Fibroblast of gingiva (primary cell): Measurements from ENCODE around the gene KIAA0513.
A peak's percentile ranks its signal among the peaks of the same experiment; 100 is the strongest.

Experiments used
- DNase-seq: peaks from one replicate; pipeline ENCODE4 v3.0.0-alpha.2; 2011; ENCODE audit warnings: low read depth

KIAA0513 gene

DNA sequence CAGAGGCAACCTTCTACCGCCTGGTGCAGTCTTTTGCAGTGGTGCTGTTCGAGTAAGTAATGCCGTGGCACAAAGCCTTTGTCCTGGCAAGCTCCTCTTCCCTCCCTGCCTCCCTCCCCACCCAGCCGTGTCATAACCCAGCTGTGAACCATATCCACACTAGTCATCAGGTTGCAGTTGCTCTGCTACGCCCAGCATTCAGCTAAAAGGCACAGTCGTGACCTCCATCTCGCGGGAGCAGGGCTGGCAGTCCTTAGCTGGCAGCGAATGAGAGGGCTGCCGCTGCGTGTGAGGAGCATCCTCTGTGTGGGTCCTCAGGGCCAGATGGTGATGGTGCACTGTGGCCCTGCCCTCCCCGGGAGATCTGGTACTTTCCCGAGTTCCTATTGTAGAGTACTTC is 45.4 kb downstream of the KIAA0513 start:
- peak; percentile 82 for DNase-seq

GRCh38 chr16:85074225-85074914 is 46.8 kb downstream of the KIAA0513 start:
- DNase-seq = no peak

DNA sequence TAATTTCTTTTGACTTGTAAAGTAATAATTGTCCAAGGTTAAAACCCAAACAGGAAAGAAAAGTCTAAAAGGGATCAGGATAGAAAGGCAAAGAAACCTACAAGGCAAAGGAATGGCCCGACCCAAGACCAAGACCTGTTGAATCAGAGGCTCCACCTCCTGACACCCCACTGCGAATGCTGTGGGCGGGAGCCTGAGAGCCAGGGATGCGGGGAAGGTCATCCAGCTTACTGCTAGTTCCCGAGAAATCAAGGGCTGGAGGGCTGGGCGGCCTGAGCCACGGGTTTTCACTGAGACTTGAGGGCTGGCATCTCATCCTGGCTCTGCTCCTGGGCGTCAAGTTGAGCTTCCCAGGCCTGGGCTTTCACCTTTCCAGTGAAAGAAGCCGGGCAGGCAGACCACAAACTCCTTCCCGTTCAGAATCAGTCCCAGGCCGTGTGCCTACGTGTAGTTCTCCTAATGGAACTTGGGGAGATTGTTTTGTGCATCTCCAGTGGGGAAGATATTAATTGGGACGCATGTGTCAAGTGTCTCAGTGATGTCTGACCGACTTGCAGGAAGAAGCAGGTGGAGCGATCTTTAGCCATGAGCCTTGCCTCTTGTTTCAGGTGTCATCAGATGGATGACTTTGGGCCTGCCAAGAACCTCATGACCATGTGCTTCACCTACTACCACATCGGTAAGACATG is 47.8 kb downstream of the KIAA0513 start:
- no peak for DNase-seq

GRCh38 chr16:85077039-85077438 is 49.4 kb downstream of the KIAA0513 start:
- DNase-seq = no peak

DNA sequence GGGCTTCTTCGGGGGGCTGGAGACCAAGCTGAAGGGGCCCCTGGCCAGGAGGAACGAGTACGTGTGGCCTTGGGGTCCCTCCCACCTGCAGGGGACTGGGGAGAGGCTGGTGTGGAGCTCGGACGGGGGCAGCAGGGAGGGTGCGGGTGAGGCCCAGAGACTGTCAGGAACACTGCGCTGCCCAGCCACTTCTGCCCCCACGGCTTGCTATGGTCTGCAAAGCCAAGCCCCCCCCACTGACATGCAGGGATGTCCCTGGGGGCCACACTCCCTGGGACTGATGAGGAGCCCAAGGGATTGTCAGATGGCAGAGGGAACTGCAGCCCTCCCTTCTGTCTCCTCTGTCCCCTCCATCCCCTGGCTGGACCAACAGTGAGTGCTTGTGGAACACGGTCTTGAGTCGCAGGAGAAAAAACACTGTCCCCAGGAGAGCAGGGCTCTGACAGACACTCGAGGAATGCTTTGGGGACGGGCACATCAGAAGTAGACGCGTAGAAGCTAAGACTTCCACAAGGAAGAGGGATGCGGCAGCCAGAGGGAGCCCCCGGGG is 50.1 kb downstream of the KIAA0513 start:
- DNase-seq = no peak

- DNase-seq = no peak
Measured at GRCh38 chr16:85078226-85078625, 50.6 kb downstream of the KIAA0513 start.

DNA sequence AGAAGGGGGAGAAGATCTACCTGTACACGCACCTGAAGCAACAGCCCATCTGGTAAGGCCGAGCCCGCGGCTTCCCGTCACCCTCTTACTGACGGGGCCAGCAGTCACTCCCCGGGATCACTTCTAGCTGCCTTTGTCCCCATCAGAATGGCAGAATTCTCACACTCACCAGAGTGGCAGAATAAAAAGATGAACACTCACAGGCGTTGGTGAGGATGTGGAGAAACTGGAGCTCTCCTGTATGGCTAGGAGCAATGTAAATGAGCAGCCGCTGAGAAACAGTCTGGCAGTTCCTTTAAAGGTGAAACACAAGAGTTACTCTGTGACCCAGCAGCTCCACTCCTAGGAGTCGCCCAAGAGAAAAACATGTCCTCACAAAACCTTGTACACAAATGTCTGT is 51.4 kb downstream of the KIAA0513 start:
- DNase-seq = no peak

DNA sequence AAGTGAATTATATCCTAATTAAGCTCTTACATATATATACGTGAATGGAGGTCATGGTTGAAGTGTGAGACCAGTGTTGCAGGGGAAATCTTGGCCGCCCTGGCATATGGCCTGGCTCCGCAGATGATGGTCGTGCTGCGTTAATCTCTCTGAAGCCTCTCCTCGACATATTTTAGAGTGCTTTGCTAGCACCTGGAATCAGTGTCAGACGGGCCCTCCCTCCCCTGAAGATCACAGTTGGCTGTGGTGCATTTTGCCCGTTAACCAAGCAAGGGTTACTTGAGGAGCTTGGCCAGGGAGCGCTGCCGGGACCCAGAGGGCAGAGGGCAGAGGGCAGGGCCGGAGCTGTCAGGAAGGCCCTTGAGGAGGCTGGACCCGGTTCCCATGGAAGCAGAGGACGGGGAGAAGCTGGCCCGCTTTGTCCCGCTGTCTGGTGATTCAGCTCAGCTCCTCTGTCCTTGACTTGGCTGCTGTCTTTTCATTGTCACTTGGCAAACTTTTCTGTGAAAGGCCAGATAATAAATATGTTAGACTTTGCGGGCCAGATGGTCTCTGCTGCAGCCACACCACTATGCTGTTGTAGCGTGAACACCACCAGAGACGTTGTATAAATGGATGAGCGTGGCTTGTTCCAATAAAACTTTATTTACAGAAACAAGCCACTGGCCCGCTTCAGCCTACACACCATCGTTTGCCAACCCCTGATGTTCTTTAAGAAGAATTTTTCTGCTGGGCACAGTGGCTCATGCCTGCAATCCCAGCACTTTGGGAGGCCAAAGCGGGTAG is 52.4 kb downstream of the KIAA0513 start:
- DNase-seq = no peak

- DNase-seq = no peak
Measured at GRCh38 chr16:85081038-85081437, 53.4 kb downstream of the KIAA0513 start.

DNA sequence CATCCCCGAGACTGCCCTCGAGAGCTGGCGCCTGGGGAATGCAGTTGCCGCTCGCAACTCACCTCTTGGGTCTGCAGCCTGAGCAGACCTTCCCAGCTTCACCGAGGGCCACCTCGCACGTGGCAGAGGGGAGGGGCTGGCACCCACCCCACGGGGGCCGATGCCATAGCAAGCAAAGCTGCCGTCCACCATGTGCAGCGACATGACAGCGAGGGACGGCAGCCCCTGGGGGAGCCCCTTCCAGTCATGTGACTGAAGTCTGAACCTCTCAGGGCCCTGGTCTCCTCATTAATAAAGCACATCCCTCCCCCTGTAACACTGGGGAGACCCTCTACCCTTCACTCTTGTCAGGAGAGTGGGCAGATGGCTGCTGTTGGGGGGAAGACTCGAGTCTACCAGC is 54.2 kb downstream of the KIAA0513 start:
- DNase-seq = no peak

DNA sequence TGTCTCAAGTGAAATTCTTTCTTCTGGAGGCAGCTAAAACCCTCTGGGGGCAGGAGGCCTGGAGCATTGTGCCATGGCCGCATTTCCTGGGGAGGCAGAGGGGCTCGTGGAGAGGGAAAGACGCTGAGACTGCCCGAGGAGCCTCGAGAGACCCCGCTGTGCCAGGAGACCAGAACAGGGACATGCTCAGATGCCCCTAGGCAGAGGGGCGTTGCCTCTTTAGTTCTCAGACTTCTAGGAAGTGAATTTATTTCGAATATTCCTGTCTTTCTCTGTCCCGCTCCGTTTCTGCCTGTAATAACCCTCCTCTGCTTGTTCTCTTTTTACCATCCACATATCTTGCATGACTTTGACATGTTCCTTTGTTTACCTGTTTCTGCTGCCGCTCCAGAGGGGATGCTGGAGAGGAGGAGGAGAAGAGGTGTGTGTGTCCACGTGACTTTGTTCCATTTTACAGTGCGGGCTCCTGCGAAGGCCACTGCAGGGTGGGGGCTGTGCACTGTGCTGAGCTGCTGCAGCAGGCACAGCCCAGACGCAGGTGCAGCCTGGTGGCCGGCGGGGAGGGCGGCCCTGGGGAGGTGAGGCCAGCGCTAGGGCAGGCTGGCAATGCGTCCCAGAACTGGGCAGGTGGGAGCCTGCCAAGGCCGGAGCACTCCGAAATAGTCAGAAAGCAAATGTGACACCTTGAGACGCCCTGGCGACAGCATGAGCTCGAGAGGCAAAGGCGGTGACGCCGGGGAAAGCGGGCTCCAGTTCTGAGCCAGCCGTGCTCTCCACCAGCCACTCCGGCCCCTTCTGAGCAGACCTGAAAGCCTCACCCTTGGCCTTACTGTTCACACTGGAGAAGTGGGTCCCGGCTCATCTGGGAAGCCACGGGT is 54.8 kb downstream of the KIAA0513 start:
- DNase-seq = no peak

- DNase-seq = no peak
Measured at GRCh38 chr16:85083051-85083639, 55.5 kb downstream of the KIAA0513 start.

DNA sequence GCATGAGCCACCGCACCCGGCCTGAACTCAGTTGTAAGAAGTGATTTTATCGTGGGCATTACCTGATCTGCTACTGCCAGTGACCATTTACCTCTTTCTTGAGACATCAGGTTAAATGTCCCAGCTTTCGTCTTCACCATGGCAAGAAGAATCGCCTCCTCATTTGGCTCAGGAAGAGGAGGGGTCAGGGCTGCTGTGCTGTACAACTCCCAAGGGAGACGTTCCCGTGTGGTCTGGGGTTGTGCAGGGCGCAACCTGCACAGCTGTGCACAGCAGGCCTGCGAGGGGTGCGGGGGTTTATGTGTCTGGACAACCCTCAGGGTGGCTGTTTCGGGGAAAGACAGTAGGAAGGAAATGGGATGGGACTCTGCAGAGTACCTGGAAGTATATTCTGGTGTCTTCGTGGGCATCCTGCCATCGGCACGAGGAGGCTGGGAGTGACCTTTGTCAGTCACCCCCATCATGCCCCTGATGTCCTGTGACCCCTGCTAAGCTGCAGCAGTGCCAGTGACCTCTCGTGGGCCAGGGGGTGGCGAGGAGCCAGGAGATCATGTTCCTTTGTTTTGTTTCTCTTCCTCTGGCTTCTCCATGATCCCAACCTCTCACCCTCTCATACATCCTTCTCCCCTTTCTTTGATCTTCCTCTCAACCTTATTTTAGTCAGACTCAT is 57.4 kb downstream of the KIAA0513 start:
- no peak for DNase-seq

- no peak for DNase-seq
Measured at GRCh38 chr16:85085721-85086120, 58.1 kb downstream of the KIAA0513 start.

DNA sequence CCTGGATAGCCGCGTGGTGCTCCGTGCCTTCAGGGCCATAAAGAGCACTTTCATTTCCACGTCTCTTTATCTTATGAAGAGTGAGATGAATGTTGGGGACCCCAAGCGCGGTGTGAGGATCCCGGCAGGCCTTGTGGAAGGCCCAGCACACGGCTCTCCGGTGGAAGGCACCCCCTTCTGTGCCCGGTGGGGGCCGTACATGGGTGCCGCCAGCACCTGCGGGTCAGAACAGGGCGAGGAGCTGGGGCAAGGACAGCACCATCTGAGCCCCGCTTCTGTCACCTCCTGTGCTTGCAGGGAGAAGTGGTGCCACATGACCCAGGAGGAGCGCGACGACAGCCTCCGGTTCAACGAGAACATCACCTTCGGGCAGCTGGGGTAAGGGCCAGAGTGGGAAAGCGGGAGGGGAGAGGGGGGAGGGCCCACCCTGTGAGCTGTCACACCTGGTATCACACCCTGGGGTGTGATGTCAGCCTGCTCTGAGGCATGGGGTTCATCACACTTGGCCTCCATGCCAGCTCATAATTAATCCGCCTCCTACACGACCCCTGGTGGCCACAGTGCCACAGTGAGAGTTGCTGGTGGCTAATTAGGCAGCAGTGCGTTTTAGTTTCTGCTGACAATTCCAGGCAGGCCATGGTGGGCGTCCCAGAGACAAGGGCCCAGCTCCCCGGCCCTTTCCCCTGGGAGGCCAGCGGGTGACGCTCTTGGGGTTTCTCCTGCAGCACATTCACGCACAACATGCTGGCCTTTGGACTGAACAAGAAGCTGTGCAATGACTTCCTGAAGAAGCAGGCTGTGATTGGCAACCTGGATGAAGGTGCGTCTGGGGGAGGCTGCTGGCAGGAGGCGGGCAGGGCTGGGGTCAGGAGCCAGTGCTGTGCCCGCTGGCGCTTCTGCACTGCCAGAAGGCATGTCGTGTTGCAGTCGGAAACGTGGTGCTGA is 59.0 kb downstream of the KIAA0513 start:
- DNase-seq = peak; percentile 44

DNA sequence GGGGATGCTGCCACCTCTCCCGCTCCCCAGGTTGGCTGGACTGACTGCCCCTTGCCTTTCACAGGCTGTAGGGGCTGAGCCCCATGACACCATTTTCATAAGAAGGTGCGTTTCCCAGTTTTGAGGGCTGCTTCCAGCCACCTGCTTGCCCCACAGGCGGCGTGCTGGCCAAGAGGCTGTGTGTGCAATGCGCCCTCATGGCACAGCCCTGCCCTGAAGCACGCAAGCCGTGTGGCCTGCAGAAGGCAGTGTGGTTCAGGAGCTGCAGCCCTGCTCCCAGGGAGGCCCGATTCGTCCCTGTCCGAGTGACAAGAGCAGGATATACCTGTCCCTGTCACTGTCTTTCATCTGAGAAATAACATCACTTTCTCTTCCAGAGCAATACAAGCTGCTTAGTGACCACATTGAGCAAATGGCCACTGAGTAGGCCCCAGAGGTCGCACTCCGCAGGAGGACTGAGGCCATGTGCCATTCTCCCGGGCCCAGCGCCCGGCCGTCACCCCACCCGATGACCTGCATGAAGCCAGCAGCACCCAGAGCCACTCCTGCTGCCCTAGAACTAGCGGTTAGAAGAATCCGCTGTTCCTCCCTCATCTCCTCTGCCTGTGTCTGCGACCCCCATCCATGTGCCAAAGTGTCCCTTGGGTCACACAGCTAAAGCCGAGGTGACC is 60.4 kb downstream of the KIAA0513 start:
- no peak for DNase-seq

- no peak for DNase-seq
Measured at GRCh38 chr16:85088570-85089199, 61.1 kb downstream of the KIAA0513 start.

- DNase-seq = peak; percentile 22
Measured at GRCh38 chr16:85089525-85089924, 61.9 kb downstream of the KIAA0513 start.

DNA sequence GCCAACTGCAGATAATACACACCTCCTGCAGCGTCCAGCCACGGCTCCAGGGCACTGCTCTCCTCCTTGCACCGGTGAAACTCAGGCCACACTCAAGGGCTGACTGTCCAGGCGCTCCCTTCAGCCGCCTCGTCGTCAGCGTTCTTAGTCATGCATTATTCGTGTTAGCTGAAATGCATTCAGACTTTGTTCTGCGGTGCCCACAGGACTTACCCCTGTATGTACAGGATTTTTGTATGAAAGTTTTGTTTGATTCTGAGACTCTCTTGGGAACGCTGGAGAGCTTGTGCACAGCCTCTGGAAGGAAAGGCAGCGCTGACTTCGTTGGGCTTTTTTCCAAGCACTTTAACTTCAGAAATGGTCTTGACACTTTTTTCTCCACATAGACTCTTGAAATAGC is 62.6 kb downstream of the KIAA0513 start:
- no peak for DNase-seq
